Measurements from ENCODE around the gene STX1B.
A peak's percentile ranks its signal among the peaks of the same experiment; 100 is the strongest.

Gene STX1B

DNA sequence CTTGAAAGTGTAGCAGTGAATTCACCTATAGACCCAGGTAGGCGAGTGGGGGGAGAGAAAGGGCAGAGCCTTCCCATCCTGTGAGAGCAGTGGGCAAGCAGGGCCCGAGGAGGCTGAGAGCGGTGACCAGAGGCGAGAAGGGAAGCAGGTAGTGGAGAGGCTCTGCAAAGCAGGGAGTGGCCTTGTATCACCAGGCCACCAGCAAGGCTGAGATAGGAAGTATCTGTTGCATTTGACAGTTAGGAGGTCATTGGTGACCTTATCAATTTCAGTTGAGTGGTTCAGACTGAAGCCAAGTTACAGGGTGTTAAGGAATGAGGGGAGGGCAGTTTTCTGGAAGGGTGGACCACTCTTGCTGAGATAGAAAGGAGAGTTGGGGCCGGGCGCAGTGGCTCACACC lies 36.1 kb downstream of the STX1B start:
- DNase-seq: no peak

DNA sequence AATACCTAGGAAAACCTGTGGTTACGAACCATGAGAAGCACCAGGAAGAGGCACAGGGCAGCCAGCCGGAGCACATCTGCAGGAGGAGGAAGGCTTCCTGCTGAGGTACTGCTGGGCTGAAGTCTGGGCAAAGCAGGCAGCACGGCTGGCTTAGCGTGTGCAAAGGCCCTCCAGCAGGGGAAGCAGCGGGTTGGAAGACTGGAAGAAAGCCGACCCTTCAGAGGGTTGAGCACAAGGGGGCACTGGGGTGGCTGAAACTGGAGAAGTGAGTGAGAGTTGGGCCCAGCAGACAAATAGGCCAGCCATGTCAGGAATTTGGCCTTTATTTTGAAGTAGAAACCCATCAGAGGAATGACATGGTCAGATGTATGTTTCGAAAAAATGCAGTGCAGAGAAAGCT lies 37.6 kb downstream of the STX1B start:
- no peak for DNase-seq

DNA sequence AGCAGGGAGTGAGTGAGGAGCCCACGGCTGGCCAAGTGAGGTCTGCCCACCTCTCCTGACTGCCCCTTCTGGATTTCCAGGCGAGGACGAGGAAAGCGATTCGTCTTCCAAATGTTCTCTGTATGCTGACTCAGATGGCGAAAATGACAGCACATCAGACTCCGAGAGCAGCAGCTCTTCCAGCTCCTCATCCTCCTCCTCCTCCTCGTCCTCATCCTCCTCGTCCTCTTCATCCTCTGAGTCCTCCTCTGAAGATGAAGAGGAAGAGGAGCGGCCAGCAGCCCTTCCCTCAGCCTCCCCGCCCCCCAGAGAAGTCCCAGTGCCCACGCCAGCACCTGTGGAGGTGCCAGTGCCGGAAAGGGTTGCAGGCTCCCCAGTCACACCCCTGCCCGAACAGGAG lies 39.1 kb downstream of the STX1B start:
- no peak for DNase-seq

DNA sequence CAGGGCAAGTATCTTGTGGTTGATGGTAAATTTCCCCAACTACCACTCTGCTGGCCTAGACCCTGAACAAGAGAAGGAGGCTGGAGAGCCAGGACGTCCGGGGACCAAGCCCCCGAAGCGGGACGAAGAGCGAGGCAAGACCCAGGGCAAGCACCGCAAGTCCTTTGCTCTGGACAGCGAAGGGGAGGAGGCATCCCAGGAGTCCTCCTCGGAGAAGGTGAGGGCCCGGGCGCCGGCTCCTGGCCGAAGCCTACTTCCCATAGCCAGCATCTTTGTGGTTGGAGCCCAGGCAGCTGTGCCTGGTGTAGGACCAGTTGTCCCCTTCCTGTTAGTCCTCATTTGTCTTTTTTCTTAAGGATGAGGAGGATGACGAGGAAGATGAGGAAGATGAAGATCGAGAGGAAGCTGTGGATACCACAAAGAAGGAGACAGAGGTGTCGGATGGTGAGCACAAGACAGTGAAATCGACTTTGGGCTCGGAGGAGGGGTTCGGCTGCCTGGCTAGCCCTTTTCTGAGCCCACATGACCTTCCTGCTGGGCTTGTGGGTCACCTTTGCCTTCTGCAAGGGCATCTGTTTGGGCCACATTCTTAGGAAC lies 41.1 kb downstream of the STX1B start:
- no peak for DNase-seq

DNA sequence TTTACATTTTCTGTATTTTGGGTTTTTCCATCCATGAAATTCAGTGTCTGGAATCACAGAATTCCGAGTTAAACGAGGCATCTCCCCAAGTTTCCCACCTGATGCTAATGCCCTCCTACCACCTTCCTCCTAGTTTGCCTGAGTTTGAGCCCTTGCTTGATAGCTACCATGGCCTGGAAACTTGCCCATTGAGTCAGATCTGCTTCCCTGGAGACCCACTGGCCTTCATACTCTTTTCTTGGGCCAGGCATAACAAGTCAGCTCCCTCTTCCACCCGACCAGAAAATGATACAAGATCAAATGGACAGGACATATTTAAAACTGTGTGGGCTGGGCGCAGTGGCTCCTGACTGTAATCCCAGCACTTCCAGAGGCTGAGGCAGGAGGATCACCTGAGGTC lies 42.6 kb downstream of the STX1B start:
- no peak for DNase-seq

DNA sequence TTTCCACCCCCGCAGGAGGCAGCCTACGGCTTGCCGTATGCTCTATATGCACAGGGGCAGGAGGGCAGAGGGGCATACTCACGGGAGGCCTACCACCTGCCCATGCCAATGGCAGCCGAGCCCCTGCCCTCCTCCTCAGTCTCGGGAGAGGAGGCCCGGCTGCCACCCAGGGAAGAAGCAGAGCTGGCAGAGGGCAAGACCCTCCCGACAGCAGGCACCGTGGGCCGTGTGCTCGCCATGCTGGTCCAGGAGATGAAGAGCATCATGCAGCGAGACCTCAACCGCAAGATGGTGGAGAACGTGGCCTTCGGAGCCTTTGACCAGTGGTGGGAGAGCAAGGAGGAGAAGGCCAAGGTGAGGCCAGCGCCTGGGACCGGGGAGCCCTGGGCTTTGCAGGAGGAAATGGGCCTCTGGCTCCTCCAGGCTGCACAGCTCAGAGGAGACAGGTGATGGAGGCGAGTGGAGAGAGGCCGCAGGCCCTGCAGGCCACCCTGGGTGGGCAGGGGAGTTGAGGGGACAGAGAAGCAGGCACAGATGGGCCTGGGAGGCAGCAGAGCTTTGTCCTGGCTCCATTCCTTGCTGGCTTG lies 44.3 kb downstream of the STX1B start:
- no peak for DNase-seq

DNA sequence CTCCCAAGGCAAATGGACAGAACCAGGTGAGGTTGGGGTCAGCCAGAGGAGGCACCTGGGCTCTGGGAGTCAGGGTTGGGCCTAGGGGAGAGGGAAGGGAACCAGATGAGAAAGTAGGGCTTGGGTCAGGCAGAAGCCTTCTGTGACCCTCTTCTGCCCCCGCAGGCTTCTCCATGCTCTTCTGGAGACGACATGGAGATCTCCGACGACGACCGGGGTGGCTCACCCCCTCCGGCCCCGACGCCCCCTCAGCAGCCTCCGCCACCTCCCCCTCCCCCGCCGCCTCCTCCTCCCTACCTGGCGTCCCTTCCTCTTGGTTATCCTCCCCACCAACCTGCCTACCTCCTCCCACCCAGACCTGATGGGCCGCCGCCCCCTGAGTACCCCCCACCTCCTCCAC lies 45.0 kb downstream of the STX1B start:
- DNase-seq: no peak

DNA sequence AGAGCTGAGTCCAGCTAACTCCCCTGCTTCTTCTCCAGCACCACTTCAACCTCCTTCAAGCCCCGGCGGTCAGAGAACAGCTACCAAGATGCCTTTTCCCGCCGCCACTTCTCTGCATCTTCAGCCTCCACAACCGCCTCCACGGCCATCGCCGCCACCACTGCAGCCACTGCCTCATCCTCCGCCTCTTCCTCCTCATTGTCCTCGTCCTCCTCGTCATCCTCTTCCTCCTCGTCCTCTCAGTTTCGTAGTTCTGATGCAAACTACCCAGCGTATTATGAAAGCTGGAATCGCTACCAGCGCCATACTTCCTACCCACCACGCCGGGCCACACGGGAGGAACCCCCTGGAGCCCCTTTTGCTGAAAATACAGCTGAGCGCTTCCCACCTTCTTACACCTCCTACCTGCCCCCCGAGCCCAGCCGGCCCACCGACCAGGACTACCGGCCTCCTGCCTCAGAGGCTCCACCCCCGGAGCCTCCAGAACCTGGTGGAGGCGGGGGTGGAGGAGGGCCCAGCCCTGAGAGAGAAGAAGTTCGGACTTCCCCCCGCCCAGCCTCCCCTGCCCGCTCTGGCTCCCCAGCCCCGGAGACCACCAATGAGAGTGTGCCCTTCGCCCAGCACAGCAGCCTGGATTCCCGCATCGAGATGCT lies 45.7 kb downstream of the STX1B start:
- no peak for DNase-seq

DNA sequence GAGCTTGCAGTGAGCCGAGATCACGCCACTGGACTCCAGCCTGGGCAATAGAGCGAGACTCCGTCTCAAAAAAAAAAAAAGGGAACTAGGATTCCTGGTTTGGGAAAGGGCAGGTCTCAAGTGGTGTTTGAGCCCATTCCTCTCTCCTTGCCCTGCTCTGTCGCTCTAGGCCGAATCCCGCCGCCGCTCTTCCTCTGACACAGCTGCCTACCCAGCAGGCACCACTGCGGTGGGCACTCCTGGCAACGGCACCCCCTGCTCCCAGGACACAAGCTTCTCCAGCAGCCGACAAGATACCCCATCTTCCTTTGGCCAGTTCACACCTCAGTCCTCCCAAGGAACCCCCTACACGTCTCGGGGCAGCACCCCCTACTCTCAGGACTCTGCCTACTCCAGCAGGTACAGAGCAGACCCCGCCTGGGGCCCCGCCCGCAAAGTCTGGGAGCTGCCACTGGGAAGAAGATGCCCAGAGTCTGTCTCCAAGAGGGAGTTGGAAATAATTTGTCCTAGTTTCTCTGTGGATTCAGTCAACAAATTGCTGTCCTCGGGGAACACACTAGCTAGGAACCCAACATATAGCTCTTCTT lies 46.4 kb downstream of the STX1B start:
- DNase-seq: no peak

DNA sequence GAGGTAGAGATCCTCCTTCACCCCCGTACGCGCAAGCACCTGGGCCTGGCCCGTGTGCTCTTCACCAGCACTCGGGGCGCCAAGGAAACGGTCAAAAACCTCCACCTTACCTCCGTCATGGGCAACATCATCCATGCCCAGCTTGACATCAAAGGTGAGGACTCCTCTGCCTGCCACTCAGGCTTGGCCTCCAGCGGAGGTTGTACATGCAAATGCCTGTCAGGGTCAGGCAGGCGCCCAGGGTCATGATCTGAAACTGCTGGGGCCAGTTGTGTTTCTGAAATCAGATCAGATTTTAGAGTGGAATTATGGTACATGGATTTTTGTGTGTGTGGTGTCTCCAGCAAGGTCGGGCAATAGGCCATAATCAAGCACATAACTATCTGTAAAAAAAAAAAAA lies 49.1 kb downstream of the STX1B start:
- DNase-seq: no peak

DNA sequence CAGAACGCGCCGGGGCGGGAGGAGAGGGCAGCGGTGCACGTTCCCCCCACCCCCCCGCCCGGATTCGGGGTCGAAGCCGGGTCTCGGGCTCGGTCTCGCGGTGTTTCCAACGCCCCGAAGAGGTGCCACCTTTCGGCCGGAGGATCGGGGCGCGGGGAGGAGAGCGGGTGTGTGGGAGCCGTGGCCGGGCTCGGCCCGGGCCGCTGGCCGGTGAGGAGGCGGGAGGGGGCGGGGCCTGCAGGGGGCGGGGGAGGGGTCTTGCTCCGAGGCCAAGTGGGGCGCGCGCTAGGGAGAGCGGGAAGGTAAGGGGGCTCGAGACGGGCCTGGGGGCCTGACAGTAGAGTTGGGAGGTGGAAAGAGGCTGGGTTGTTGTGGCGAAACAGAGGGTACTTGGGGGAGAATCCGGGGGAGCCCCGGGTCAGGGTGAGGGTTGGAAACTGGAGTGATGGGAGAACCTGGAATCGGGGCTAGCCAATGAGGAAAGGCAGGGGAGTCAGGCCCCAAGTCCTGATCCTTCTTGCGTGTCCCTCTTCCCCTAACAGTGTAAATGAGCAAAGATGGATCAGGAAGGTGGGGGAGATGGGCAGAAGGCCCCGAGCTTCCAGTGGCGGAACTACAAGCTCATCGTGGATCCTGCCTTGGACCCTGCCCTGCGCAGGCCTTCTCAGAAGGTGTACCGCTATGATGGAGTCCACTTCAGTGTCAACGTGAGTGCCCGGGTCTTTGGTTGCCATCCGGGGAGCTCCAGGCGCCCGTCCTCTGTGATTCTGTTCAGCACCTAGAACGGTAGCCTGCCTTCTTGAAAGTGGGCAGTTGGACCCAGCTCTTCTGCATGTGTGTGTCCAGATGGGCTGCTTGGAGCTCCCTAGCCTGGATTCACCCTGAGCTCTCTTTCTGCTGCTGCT lies 52.0 kb downstream of the STX1B start:
- no peak for DNase-seq

DNA sequence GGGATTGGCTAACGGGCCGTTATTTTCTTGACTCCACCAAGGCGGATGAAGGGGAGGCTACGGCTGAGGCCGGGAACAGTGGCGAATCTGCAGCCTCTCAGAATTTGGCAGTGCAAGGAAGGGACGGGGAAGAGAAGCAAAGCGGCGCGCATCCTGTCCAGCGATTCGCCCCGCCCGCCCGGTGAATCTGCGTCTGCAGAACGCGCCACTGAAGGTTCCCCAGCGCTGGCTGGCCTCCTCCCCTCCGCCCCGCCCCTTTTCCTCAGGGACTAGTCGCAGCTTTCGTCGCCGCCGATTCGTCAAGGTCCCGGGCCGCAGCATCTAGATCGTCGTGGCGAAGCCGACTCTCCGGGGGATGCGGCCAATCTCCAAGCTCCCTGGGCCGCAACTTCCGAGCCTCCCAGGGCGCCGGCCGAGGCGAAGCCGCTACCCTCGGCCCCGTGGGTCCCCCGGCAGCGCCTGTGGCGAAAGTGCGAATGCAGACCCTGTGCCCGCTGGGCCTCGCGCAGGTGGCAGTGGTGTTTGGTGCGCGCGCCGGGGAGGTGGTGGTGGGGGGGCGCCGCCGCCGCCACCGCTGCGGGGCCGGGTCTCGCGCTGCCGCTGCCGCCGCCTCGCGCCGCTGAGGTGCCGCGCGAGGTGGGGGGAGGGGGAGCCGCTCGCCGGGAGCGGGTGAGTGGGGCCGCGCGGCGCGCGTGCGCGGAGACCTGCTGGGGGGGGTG lies 52.8 kb downstream of the STX1B start, which contains the start of gene SETD1A:
Gene SETD1A, plus strand, starts transcription at position 299 of the 719 bp plus-strand sequence. CDS start 978 bp downstream, outside the sequence.
- DNase-seq: peak; percentile 30

DNA sequence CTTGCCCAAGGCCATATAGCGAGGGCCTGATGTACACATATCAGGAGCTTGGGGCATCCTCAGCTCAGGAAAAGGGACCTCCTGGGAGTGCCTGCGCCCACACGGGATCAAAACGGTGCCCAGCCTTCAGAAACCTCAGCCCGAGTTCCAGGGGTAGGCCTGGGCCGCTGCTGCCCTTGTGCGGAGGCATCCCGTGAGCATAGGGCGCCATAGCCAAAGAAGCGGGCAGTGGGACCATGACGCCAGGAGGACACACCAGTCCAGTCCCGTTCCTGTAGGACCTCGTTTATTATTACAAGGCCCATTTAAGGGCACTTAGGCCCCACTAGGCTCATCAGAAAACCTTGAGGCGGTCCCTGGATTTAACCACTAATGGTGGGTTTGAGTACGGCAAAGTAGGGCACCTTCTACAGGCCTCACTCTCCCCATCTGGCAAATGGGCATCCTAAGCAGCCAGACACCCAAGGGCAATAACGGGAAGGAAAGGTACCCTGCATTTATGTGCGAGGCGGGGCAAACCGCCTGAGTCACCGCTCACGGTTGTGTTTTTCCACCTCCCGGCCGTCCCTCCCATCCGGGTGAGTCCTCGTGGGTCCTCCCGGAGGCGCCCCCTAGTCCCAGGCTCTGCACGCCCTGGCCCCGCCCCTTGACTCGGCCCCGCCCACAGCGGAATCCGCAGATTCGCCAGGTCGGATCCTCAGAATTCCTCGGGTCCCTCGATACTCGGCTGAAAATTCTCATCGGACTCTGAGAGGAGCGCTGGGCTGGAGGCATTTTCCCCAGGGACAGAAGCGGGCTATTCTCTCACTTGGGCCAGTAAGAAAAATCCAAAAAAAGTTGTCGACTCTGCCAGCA lies 53.6 kb downstream of the STX1B start:
- no peak for DNase-seq

DNA sequence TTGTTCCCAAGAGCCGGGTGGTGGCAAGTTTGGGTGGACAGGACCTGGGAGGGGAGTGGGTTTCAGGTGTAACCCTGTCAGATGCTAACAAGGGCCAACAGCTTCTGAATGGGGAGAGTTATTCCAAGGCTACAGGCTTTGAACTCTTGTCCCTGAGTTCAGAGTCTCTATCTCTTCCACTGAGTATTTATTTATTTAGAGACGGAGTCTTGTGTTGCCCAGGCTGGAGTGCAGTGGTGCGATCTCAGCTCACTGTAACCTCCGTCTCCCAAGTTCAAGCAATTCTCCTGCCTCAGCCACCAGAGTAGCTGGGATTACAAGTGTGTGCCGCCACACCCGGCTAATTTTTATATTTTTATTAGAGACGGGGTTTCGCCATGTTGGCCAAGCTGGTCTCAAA lies 55.4 kb downstream of the STX1B start:
- DNase-seq: no peak

DNA sequence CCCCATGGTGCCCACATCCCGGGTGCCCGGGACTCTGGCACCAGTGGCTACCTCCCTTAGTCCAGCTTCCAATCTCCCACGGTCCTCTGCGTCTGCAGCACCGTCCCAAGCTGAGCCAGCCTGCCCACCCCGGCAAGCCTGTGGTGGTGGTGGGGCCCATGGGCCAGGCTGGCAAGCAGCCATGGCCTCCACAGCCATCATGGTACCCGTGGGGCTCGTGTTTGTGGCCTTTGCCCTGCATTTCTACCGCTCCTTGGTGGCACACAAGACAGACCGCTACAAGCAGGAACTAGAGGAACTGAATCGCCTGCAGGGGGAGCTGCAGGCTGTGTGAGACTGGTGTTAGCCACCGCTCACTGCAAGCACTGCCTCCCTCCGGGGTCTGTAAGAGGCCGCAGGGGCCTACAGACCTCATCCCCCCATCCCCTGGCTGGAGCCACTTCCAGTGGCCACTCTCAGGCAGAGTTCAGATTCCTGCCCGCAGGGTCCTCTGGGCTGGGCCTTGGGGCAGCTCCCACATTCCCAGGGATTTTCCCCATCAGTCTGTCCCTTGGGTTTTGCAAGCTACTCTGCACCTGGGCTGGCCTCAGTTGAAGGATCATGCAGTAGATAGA lies 56.8 kb downstream of the STX1B start:
- no peak for DNase-seq

DNA sequence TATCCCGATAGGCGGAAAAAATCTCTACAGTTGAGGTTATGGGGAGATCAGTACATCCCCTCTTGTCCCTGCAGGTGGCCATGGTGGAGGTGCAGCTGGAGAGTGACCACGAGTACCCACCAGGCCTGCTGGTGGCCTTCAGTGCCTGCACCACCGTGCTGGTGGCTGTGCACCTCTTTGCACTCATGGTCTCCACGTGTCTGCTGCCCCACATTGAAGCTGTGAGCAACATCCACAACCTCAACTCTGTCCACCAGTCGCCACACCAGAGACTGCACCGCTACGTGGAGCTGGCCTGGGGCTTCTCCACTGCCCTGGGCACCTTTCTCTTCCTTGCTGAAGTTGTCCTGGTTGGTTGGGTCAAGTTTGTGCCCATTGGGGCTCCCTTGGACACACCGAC lies 57.3 kb downstream of the STX1B start:
- DNase-seq: no peak

DNA sequence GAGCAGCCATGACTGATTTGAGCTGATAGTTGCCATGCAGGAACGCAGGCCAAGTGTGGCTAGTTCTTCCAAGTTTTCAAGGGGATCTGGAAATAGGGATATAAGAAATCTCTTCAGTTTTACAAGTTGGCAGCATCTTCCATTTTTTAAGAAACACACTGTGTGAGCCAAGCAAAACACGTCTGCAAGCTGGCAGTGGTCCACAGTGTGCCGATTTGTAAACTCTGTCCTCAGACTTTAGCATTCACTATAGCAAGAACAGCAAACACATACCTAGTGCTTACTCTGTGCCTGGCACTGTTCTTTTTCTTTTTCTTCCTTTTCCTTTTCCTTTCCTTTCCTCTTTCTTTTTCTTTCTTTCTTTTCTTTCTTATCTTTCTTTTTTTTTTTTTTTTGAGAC lies 58.7 kb downstream of the STX1B start:
- DNase-seq: no peak

DNA sequence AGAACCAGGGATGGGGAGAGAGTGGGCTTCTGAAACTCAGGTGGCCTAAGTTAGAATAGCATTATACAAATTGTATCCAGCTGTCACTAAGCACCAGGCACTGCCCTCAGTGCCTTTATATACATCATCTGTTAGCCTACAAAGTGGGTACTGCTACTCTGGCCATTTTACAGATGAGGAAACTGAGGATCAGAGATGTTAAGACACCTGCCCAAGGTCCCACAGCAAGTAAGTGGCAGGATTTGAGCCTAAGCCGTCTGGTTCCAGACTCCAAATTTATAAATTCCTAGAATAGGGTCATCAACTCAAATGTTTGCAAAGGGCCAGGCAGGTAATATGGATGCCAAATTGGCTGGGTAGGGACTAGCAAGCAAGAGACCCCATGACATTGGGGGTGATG lies 59.2 kb downstream of the STX1B start:
- DNase-seq: no peak

DNA sequence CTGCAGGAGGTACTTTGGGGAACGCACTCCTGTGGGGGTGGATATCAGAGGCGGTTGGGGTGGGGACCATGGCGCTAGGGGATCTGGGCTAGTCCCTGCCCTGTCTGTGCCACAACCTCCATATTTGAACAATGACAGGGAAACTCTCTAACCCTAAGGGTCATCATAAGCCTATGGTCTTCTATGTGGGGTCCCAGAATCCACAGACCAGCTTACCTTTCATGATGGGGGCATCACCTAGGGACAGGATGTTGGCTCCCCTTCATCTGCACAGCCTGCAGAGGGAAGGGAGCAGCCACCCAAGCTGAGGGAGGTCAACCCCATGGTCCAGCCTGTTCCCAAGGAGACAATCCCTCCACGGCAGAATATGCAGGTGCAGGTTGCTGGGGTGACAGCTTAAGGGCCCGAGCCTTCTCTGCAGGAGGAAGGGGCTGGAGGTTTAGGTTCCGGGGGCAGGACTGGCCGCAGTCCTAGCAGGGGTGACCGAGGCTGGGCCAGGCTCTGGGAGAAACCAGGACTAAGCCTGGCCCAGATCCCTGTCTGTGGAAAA lies 59.8 kb downstream of the STX1B start:
- DNase-seq: no peak

DNA sequence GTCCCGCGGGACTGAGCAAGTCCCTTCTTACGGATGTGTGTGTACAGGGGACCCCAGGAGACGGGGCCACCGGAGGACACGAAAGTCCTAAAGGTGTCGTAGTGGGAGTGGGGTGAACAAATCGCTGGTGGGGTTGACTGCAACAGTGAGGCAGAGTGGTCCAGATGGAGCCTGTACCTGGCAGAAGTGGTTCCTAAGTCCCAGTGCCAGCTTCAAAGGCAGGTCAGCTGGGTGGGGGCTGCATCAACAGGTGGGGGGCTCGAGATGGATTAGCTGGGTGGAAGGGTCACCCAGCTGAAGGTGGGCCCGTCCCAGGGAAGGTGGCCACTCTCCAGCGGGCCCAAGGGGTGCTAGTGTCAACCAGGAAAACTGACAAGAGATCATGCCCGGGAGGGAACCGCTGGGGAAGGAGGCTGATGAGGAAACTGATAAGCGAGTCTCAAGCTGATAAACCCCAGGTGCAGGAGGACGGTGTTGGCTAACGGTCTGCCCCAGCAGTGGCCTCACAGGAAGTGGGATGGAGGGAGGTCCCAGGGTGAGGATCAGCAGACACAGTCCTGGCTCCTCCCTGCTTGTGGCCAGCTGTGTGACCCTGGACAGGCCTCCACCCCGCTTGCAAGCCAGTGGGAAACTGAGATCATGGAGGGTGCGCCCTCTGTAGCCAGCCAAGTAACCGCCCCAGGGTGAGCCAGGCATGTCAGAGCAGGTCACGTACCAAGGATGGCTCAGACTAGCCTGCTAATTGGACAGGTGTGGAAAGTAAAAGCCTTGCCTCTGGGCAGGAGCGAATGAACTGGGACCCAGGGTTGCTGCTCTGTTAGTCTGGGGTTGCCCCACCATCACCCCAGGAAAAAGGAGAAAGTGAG lies 60.6 kb downstream of the STX1B start:
- no peak for DNase-seq

All from NCI-H187 treated with DMSO at 0.1 percent for 48 hours (cell line).